GM10847 (cell line): ENCODE measurements around the gene GSTP1.
A peak's percentile ranks its signal among the peaks of the same experiment; 100 is the strongest.

Experiments used
- POLR2A ChIP-seq: IDR thresholded peaks from 2 replicates; pipeline ENCODE4 v1.6.1; 2011; ENCODE audit not compliant: insufficient read length; ENCODE audit errors: extremely low read depth

The GSTP1 gene

DNA sequence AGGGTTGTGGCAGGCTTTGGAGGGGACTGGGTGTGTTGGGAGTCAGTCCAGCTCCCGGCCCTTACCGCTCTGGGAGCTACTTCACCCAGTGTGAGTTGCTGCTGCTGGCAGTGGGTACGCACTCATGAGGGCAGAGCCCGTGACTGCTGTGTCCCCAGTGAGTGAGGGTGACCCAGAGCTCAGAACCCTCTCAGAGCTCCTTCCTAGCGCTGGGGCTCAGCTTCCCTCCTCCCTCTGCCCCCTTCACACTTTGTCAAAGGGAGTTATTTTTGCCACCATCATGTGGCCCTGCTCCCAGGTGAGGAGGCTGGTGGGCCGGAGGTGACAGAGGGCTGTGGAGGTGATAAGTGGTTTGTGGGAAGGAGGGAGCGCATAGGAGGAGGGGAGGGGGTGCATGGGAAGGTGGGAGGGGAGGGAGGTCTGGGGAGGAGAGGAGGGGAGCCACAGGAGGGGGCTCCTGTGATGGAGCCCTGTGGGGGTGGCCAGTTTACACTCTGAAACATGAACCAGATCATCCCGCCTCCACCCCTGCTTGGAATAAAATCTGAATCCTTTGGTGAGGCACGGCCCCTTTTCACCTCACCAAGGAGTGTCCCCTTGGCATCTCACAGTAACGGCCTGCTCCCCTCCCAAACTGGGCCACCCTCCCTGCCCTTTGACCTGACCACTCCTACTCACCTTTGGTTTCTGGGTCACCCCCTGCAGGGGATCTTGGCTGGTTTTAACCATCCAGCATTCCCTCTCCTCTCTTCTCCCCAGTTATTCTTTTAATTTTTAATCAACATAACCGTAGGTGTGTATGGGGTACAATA lies 33.0 kb downstream of the GSTP1 start:
- TF ChIP-seq POLR2A: no peak

DNA sequence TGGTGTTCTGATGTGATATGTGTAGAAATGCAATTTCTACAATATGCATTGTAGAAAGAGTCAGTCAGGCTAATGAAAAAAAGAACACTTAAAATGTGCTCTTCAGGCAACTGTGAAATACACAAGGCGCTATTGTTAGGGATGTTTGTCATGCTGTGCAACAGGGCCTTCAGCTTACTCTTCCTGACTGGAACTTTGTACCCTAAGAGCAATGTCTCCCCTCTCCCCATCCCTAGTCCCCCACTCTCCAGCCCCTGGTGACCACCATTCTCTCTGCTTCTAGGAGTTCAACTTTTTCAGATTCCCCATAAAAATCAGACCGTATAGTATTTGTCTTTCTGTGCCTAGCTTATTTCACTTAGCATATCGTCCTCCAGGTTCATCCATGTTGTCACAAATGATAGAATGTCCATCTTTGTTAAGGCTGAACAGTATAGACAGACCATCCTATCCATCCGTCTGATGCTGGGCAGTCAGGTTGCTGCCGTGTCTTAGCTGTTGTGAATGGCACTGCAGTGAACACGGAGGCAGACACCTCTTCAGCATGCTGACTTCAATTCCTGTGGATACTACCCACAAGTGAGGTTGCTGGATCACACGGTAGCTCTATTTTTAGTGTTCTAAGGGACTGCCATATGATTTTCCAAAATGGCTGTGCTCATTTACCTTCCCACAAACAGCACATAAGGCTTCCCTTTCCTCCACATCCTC lies 33.8 kb downstream of the GSTP1 start:
- no peak for TF ChIP-seq POLR2A

DNA sequence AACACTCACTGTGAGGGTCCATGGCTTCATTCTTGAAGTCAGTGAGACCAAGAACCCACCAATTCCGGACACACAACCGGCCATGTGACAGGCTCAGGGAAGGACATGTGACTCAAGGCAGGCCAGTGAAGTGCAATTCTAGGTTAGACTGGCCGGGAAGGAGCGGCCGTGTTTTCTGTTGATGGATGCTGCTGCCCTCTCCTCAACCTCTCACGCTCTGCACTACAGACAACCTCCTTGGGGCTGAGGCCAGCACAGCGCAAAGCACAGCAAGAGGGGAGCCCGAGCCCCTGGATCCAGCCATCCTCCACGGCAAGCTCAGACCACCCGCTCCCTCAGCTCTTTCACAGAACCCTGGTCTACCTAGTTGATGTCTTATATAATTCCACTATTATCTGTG lies 43.4 kb downstream of the GSTP1 start:
- TF ChIP-seq POLR2A: no peak

DNA sequence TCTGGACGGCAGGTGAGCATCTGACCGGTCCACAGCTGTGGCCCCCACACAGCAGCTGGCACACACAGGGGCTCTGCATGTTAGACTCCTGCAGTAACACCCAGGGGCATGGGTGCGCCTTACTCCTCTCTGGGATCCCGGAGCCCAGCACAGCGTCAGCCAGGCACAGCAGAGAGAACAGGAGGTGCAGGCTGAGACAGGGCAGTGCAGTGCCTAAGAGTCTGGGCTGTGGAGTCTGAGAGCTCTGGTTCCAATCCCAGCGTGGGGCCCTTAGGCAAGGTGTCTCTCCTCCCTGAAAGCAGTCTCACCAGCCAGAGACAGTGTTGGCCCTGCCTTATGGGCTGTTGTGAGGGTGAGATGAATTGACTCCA lies 43.8 kb downstream of the GSTP1 start:
- TF ChIP-seq POLR2A: no peak

DNA sequence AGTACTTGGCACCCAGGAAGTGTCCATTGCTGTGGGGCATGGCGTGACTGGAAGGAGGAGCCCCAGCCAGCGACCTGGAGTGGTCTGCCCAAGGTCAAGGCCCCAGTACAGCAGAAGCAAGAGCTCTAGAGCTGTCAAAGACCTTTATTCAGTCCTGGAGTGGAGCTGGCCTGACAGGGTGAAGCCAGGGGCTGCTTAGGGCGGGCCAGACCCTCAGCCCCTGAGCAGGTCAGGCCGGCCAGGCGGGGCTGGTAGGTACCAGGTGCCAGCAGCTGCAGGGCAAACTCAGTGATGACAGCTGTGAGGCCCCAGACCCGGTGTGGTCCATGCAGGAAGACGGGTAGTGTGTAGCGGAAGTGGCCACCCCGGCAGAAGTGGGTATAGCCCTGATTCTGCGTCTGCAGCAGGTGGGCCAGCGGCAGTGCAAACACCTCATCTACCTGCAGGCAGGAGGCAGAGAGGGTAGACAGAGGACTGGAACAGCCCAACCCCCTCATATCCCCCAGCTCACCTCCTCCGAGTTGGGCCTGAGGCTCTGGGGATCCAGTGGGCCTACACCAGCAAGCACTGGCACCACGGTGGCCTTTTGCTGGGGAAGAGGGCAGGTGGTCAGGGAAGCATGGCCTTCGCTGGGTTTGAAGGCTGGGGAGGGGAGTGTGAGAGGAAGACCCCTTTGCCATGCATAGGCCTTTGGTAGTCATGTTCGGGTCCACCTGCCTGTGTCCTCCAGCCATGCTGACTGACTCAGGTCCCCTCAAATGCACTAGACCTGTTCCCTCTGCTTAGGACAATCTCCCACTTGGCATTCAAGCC lies 44.4 kb downstream of the GSTP1 start:
- TF ChIP-seq POLR2A: no peak

DNA sequence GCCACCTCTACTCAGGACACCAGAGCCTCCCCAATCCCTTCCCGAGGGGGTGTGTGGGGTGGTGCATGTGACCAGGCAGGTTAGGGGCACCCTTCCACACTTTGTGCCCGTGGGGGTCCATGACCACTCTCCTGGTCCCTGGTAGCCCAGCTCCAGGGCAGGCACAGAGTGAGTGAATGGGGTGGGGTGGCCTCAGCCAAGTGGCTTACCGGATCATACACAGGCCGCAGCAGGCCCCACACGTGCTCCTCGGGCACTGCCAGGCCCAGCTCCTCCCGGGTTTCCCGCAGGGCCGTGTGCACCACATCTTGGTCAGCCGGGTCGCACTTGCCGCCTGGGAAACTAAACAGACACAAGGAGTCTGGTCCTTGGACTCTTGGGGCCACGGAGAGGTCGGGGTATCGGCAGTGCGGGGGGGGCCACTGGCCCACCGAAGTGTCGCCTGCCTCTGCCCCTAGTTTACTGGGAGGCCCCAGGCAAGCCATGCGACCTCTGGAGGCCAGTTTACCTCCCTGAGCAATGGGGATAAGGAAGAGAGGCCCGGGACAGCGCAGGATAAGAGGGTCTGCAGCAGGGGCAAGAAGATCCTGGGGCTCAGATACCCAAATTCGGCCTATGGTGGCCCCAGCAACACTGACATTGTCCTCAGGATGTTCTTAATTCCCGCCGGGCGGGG lies 45.2 kb downstream of the GSTP1 start:
- no peak for TF ChIP-seq POLR2A

DNA sequence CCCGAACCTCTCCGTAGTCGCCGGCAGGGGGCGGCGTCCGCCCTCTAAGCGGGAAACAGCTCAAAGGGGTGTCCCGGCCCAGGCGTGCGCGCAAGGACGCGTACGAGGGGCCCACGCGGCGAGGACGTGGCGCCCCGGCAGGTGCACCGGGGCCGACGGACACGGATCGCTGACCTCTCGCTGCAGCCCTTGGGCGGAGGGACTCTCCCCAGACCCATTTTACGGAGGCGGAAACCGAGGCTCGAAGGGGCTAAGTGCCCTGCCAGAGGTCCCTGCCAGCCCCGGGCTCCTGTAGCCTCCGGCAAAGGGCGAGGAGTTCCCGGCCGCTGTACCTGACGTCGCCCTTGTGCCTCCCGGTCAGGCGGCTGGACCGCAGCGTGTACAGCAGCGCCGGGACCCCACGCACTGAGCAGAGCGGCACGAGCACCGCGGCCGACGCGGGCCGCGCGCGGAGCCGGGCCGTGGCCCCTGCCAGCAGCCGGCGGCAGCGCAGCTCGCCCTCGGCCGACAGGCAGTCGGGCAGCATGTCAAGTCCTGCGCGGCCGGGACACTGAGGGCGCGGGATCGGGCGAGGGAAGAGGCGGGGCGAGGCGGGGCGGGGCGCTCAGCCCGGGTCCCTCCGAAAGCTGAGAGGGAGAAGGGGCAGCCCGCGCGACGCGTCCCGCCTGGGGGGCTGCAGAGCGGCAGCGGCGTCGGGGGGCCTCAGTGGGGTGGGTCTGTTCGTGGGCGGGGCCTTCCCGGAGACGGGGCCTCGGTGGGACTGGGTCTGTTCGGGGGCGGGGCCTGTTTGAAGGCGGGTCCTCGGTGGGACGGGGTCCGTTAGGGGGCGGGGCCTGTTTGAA lies 46.0 kb downstream of the GSTP1 start, which contains the start of gene NUDT8:
Gene NUDT8 (minus strand): TSS at position 552 of the 842 bp plus-strand sequence. CDS start 26 bp downstream, at position 526.
- peak; percentile 46 for TF ChIP-seq POLR2A

DNA sequence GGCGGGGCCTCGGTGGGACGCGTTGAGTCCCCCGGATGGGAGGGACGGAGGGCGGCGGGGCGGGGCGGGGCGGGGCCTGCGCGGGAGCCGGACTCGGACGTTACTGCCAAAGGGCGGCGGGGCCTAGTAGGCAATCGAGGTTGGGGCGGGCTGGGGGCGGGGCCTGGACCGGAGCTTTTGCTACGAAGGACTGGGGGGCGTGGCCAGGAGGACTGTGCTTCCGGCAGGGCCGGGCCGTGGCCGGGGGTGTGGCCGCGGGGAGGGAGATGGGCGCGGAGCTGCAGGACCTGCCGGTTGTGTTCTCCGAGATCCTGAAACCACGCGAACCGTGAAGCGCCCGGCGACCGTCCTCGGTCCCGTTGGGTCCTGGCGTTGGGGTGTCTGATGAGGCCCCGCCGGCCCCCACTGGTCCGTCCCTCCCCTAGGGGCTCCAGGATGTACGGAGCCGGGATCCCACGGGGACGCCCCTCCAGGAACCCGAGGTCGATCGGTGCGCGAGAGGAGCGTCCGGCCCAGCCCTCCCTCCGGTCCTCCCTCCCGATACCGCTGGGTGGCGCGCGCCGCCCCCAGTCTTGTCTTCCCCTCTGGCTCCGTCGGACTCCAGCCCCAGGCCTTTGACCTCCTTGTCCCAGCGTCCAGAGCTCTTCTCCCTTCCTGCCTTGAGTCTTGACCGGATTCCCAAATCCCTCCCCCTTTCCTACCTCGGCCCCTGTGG lies 46.8 kb downstream of the GSTP1 start:
- TF ChIP-seq POLR2A: peak; percentile 55

DNA sequence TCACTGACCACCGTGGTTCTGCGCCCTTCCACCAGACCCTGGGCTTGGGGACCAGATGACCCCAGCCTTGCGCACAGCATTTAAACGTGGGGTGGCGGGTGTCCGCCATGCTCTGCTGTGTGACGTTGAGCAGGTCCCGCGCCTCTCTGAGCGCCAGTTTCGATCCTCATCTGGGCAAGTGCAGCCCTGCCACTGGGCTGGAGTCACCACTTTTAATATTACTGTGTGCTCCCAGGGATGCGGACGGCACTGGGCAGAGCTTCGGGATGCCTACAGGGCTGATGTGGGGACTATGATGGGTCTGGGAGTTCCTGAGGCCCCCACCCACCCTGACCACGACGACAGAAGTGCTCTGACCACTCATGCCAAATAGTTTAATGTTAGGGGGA lies 47.3 kb downstream of the GSTP1 start:
- TF ChIP-seq POLR2A: no peak

DNA sequence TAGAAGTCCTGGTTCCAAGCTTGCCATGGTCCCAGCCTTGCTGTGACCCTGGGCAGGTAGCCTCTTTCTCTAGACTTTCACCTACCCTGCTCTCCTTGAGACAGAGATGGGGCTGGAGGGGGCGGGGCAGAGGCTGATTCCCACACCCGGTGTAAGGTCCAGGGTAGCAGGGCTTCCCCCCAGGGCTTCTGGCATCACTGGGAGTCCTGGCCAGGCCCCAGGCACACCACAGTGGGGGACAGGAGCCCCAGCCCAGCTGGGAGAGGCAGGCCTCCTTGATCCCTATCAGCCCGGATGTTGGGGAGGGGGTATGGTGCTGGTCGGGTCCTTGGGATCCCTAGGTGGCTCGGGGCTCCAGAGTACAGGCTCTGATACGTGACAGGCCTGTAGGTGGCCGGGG lies 47.8 kb downstream of the GSTP1 start:
- TF ChIP-seq POLR2A: no peak

DNA sequence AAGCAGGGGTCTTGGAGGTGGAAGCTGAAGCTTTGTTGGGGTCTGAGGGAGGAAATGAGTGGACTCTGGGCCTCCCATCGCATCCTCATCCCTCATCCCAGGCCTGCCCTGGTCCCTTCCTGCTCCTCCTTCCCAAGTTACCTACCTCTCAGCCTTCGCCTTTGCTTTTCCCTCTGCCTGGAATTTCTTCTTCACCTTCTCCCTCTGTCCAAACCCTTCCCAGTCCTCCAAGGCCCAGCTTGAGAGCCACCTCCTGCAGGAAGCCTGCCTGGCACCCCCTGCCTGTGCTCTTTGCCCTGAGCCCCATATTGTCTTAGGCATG lies 48.2 kb downstream of the GSTP1 start:
- TF ChIP-seq POLR2A: no peak

DNA sequence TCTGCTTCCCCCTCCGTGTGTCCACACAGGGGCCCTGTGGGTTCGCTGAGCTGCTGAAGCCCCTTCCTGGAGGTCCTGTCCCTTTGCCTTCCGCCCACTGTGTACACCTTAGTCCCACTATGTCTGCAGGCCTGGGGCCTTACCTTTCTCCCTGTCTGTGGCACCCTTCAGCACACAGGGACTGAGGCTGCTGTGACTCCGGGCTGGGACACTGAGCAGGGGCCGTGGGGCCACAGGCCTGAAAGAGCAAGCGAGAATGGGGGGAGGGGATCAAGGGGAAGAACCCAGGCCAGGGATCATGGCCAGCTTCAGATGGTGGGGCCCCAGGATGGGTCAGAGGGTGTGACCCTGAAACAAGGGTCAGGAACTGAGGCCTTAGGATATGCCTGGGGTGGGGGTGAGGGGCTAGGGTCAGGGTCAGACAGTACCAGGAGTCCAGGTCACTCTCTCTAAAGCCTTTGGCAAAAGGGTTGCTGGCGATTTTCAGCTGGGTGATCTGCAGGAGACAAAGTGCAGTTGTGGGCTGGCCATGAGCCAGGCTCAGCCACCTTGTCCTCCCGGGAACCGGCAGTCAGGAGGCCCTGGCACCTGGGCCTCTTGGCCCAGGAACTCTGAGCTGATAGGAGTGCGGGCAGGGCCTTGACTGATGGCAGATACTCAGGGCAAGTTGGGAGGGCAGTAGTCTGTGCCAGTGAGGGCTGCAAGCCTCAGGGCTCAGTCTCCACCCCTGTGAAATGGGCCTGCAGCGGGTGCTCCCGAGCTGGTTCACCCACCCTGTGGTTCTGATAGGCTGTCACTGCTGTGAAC lies 48.8 kb downstream of the GSTP1 start:
- TF ChIP-seq POLR2A: no peak
